Frontal cortex (tissue), 4 donors: ENCODE results near the gene TAS2R19. TPM values are rescaled to one million over a fixed set of nuclear protein-coding genes. Genes with fewer than 3 reads are reported as not detected.

Source experiments
- DNase-seq, 2 donors: peaks; one replicate each; pipeline ENCODE4 v3.0.0; 2012; ENCODE audit warnings: low spot score in 2 of 2
- FAIRE-seq: peaks from 2 replicates; lab custom pipeline; 2012; peaks lifted over from hg19 to GRCh38; lab: Jason Lieb, UNC
- total RNA-seq: library from RNA; depleted of rRNA; stranded (reverse); fragments of >200 nt; gene quantifications from one replicate; pipeline ENCODE4 v1.2.3, GENCODE V29; 2014
- donor health status: control.
- donor health status: control.
- donor health status: control.

TAS2R19 gene
- total RNA-seq, 1 donor from 2014 or later, result 6.9 TPM

- FAIRE-seq, result no peak
Measured at GRCh38 chr12:10998204-10998603, 24.2 kb downstream of the TAS2R19 start, which contains the start of gene TAS2R20. TAS2R20 (minus strand) TSS chr12:10998304; CDS start chr12:10997875, 429 bp downstream.

DNA sequence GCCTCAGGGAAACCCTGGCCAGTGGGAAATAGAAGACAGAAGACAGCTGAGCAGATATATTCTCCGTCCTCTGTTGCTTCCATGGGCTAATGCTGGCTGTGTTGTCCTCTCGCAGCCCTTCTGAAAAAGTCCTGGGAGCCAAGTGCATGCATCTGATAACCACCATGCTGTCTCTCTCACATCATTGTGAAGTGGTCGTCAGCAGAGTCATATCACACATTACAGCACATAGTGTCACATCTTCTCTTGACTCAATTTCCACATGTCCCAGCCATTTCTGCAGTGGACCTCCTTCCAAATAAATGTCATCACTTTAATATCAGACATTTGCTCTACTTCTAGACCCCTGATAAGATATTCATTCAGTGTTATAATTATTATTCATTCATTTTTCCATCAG, 28.1 kb downstream of the TAS2R19 start:
- FAIRE-seq, result no peak
- no peak for DNase-seq

More at GRCh38 chr12:10998204-10998603, 24.2 kb downstream of the TAS2R19 start, which contains the start of gene TAS2R20:
- no peak for DNase-seq

DNA sequence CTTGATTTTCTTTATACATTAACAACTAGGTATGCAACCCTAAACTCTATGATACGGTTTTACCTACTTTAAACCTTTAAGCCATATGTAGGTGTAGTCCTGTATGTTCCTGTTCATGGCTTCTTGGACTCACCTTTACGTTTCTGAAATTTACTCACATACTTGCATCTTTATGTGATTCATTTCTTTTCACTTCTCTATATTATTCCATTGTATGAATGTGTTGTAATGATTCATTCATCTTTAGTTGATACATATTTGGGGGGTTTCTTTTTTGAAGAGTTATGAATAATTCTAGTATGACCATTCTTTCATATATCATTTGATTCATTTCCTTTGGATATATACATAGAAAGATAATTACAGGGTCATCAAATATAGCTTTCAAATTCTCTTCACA, 33.3 kb downstream of the TAS2R19 start:
- FAIRE-seq (no peak), DNase-seq (no peak)

DNA sequence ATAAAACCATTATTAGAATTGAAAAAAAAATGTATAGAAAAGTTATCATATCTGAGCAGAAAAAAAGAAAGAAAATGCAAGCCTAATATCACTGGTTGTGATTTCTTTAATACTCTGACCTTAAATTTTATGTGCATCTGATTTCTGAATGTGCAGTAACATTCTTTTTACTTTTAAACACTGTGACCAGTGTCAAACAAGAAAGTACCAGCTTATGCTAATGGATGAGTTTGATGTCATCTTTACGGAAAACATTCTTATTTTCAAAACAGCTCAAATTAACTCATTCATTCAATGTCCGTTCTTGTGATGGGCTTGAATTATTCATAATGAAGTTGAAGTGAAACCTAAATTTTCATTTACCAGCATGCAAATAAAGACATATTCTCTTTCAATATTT, 35.6 kb downstream of the TAS2R19 start, which contains the start of gene TAS2R50:
Gene TAS2R50, minus strand, starts transcription at position 101 of the 400 bp plus-strand sequence. Its CDS starts 52 bp downstream, at position 49.
- no peak for FAIRE-seq
- DNase-seq, result no peak

GRCh38 chr12:10982244-10982643, 40.2 kb downstream of the TAS2R19 start:
- no peak for FAIRE-seq

DNA sequence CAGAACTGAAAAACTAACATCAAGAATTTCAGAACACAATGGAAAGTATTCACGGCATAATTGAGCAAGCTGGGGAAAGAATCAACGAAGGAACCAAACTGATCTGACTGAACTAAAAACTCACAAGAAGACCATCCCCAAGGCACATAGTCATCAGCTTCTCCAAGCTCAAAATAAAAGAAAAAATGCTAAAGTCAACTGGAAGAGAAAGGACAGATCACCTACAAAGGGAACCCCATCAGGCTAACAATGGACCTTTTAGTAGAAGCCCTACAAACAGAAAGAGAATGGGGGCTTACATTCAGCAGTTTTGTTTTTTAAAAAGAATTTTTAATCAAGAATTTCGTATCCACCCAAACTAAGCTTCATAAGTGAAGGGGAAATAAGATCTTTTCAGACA, 47.5 kb downstream of the TAS2R19 start:
- FAIRE-seq (no peak), DNase-seq (no peak)

More at GRCh38 chr12:10982244-10982643, 40.2 kb downstream of the TAS2R19 start:
- no peak for DNase-seq

Other genes starting within 250 kb of the TAS2R19 start
- gene TAS2R7, start 220.0 kb downstream of the TAS2R19 start, total RNA-seq, result 0.41 TPM
- gene TAS2R8, start 215.3 kb downstream of the TAS2R19 start, total RNA-seq, result under 0.01 TPM
- gene TAS2R9, start 212.5 kb downstream of the TAS2R19 start, total RNA-seq, result 0.41 TPM
- 2.4 TPM for gene TAS2R10, start 196.3 kb downstream of the TAS2R19 start, total RNA-seq
- gene PRR4, start 173.1 kb downstream of the TAS2R19 start, total RNA-seq, result 1.2 TPM
- 42.0 TPM for gene PRH1, start 138.4 kb downstream of the TAS2R19 start, total RNA-seq
- 2.4 TPM for gene TAS2R13, start 113.1 kb downstream of the TAS2R19 start, total RNA-seq
- not detected for gene PRH2, start 93.4 kb downstream of the TAS2R19 start, total RNA-seq
- 5.3 TPM for gene TAS2R14, start 83.4 kb downstream of the TAS2R19 start, total RNA-seq
- 3.7 TPM for gene TAS2R50, start 35.7 kb downstream of the TAS2R19 start, total RNA-seq
- gene TAS2R20, start 24.3 kb downstream of the TAS2R19 start, total RNA-seq, result 6.9 TPM
- gene TAS2R31, start 8.8 kb upstream of the TAS2R19 start, total RNA-seq, result 7.3 TPM
- 1.6 TPM for gene TAS2R46, start 39.7 kb upstream of the TAS2R19 start, total RNA-seq
- gene TAS2R43, start 69.7 kb upstream of the TAS2R19 start, total RNA-seq, result 3.7 TPM
- 6.5 TPM for gene TAS2R30, start 112.0 kb upstream of the TAS2R19 start, total RNA-seq
- 10.2 TPM for gene SMIM10L1, start 148.6 kb upstream of the TAS2R19 start, total RNA-seq
- not detected for gene TAS2R42, start 164.3 kb upstream of the TAS2R19 start, total RNA-seq
- not detected for gene PRB3, start 247.1 kb upstream of the TAS2R19 start, total RNA-seq